Coronary artery (tissue), 2 donors: ENCODE results near the gene DNAJC27.
"Not testable (repeated sequence)": the region's sequence is repeated elsewhere in the genome, so short reads cannot be mapped to it uniquely, and the experiment has no call there.

Experiments used
- DNase-seq: peaks from one replicate; pipeline ENCODE4 v3.0.0-alpha.2; 2017; ENCODE audit warnings: low spot score
- H3K27ac ChIP-seq, 2 donors: fragments of 200-600 bp; sonication (generic); one replicate each; pipeline ENCODE4 v1.5.1; 2016 to 2019
- H3K4me3 ChIP-seq: fragments of 200-600 bp; sonication (generic); 2 replicates; pipeline ENCODE4 v1.5.1; 2016; ENCODE audit warnings: mild to moderate bottlenecking, moderate library complexity
- TF ChIP-seq, protein P1 (sequence below): fragments of 200-600 bp; sonication (generic); IDR thresholded peaks from one replicate; pipeline ENCODE4 v1.5.1; 2019; ENCODE audit warnings: antibody characterized with exemption

Gene DNAJC27

DNA sequence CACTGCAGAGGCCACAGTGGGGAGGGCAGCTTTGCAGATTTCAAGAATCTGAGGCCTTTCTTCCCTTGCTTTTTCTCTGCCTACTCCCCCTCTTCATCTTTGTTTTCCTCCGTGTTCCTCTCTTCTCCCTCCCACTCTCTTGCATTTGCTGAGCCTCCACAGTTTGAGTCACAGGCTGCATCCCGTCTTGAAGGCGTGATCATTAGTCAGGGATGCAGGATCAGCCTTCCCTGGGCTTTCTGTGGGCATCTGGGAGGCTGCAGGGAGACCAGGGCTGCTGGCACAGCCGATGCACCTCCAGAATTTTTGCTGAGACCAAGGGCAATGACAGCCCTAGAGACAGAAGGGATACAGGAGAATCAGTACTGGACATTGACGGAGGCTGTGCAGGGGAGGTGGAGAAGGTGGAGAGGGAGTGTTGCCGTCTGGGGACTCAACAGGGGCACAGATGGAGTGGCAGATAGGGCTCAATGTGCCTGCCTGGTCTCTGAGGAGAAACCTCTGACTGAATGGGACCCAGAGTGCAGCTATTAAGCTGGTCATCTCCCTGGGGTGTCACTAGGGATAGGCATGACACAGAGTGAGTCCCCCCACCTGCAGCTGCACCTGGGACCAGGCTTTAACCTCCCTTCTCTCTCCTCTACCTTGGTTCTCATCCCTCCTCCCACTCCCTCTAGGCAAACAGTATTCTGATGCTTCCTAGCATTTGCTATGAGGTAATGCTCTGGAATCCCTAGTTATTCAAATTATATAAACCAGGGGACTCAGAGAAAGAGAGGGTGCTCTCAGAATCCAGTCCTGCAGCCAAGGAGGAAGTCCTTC is 29.0 kb upstream of the DNAJC27 start:
- TF ChIP-seq, protein P1, sequence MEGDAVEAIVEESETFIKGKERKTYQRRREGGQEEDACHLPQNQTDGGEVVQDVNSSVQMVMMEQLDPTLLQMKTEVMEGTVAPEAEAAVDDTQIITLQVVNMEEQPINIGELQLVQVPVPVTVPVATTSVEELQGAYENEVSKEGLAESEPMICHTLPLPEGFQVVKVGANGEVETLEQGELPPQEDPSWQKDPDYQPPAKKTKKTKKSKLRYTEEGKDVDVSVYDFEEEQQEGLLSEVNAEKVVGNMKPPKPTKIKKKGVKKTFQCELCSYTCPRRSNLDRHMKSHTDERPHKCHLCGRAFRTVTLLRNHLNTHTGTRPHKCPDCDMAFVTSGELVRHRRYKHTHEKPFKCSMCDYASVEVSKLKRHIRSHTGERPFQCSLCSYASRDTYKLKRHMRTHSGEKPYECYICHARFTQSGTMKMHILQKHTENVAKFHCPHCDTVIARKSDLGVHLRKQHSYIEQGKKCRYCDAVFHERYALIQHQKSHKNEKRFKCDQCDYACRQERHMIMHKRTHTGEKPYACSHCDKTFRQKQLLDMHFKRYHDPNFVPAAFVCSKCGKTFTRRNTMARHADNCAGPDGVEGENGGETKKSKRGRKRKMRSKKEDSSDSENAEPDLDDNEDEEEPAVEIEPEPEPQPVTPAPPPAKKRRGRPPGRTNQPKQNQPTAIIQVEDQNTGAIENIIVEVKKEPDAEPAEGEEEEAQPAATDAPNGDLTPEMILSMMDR, result no peak
- Histone ChIP-seq H3K4me3 (no peak overlapping the region), H3K27ac (no peak overlapping the region)
- DNase-seq, result no peak

DNA sequence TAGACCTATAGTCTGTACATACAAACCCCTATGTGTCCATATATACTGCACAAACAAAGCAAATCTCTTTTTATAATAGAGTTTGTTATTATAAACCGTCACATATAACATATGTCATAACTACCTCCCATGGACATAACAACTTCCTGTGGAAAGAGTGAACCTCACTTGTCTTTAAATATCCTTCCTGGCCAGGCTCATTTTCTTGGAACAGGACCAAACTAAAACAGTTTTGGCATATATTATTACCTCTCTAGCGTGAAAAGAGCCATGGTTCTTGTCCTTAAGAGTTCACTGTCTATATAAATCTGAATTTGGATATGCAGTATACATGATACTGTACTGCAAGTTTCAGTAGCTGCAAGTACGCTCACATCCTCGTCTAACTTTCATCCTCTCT is 28.3 kb upstream of the DNAJC27 start:
- H3K27ac ChIP-seq, result no peak overlapping the region
- TF ChIP-seq, protein P1, result no peak
- no peak for DNase-seq
- H3K4me3 ChIP-seq, result no peak overlapping the region

DNA sequence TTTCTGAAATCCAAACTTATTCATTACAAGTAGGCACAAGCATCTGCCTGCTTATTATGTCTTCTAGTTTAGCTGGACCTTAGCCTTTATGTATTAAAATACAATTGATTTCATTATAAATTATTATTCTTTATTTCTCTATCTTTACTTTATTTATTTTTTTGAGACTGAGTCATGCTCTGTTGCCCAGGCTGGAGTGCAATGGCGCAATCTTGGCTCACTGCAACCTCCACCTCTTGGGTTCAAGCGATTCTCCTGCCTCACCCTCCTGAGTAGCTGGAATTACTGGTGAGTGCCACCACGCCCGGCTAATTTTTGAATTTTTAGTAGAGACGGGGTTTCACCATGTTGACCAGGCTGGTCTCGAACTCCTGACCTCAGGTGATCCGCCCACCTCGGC is 27.3 kb upstream of the DNAJC27 start:
- not testable (repeated sequence) for DNase-seq, H3K4me3 ChIP-seq

GRCh38 chr2:24994146-24994724 is 22.5 kb upstream of the DNAJC27 start:
- no peak overlapping the region for H3K4me3 ChIP-seq
- H3K27ac ChIP-seq, result no peak overlapping the region
- DNase-seq, result no peak
- TF ChIP-seq, protein P1, result no peak

More for the DNA sequence above, 27.3 kb upstream of the DNAJC27 start:
- not testable (repeated sequence) for H3K27ac ChIP-seq

- Histone ChIP-seq H3K4me3 (no peak overlapping the region), H3K27ac (no peak overlapping the region)
- DNase-seq, result no peak
- TF ChIP-seq, protein P1, result no peak
Observed at GRCh38 chr2:24993406-24994145, 21.8 kb upstream of the DNAJC27 start.

- no peak overlapping the region for H3K27ac ChIP-seq
- DNase-seq, result no peak
- TF ChIP-seq, protein P1, result no peak
- H3K4me3 ChIP-seq, result no peak overlapping the region
Observed at GRCh38 chr2:24986372-24986771, 14.6 kb upstream of the DNAJC27 start.

DNA sequence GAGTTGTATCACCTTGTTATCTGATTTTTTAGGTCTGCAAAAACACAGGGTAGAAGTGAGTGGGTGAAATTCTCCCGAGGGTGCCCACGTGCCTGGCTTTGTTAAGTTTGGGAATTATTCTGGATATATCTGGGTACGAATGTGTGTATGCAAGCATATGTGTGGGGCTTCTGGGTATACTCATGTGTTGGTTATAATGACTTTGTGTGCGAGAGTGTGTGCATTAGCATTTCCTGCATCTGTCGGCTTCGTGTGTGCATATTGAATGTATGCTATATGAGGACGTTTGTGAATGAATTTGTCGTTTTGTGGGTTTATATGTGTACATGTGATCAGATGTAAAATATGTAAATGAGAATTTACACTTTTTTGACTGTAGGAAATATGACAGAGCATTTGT is 13.8 kb upstream of the DNAJC27 start:
- no peak for DNase-seq
- Histone ChIP-seq H3K4me3 (no peak overlapping the region), H3K27ac (no peak overlapping the region)
- TF ChIP-seq, protein P1, result no peak
